GM18526 (cell line): Measurements from ENCODE around the gene WDR31.

Experiments
- POLR2A ChIP-seq: IDR thresholded peaks from 3 replicates; pipeline ENCODE4 v1.6.1; 2011; ENCODE audit not compliant: insufficient read length; ENCODE audit errors: extremely low read depth

The WDR31 gene

GRCh38 chr9:113311961-113312360 lies 28.1 kb downstream of the WDR31 start:
- no peak for TF ChIP-seq POLR2A

DNA sequence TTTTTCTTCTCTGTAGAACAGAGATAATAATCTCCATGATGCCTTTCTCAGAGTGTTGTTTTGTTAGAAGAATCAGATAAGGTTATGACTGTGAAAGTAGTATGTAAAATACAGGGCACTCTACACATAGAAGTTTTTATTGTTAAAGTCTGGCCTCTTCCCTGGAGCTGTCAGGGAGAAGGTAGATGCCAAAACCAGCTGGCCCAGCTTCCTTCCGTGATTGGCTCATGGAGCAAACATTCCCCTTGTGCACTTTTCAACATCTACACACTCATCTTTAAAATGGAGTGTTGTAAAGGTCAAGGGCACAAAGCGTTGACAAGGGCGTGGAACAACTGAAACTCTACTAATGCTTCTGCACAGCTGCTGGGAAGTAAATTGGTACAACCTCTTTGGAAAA lies 29.5 kb downstream of the WDR31 start:
- no peak for TF ChIP-seq POLR2A

- TF ChIP-seq POLR2A = no peak
Observed at GRCh38 chr9:113309204-113309813, 30.8 kb downstream of the WDR31 start.

DNA sequence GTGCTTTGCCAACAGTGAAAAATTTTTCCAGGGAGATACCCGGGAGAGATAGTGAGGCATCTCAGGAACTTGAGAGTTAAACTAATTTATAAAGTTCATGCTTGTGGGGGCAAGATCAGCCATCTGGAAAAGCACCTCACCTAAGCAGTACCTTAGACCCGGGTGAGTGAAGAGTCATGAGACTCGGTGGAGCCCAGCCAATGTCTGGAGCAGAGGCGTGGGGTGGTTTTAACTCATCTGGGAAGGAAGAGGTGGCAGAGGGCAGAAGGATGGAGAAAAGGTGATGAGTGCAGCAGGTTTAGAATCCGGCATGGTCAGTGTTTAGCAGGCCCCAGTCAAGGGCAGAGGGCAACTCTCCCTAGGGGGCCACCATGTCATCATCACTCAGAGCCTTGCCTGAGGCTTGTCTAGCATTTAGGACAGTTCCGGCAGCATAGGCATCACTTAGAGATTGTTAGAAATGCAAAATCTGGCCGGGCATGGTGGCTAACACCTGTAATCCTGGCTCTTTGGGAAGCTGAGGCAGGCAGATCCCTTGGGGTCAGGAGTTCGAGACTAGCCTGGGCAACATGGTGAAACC lies 32.6 kb downstream of the WDR31 start:
- TF ChIP-seq POLR2A = no peak

DNA sequence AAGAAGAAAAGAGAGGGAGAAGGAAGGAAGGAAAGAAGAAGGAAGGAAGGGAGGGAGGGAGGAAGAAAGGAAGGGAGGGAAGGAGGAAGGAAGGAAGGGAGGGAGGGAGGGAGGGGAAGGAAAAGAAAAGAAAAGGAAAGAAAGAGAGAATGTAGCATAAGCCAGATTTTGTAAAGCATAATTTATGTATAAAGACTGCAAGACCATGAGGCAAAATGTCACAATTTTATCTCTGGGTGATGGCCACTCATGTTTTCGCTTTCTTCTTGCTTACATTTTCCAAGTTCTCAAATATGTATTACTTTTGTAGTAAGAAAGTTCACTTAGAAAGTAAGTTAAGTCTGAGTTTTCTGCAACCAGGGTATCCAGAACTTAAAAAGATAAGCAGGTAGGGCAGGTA lies 33.5 kb downstream of the WDR31 start:
- TF ChIP-seq POLR2A = no peak

DNA sequence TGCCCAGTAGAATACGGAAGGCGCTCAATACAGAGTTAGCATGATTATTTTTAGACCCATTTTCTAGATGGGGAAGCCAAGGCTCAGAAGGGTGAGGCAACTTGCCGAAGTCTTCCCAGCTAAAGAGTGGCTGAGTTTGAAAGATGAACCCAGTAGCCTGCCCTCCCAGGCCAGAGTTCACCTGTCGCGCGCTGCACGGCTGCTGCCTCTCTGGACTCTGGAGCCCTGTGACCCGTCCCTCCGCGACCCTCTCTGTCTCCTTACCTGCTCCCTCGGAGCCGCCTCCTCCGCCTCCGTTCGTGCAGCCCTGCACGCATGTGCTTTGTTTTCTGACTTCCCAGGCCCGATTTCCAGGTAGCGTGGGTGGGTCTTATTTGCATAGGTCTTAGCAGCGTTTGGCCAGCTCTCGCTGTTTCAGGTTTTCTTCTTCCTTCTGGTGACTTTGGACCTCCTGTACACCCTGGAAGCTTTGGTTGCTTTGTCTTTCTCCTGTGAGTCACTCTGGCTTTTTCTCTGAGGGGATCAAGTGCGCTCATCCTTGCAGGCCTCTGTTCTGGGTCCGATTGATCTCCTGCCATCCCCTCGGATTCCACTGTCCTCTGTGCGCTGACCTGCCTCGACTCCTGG lies 37.2 kb downstream of the WDR31 start, which contains the start of gene RNF183:
Gene RNF183, minus strand, starts transcription at position 585 of the 627 bp plus-strand sequence. CDS start 5,192 bp downstream, outside the sequence.
- no peak for TF ChIP-seq POLR2A

DNA sequence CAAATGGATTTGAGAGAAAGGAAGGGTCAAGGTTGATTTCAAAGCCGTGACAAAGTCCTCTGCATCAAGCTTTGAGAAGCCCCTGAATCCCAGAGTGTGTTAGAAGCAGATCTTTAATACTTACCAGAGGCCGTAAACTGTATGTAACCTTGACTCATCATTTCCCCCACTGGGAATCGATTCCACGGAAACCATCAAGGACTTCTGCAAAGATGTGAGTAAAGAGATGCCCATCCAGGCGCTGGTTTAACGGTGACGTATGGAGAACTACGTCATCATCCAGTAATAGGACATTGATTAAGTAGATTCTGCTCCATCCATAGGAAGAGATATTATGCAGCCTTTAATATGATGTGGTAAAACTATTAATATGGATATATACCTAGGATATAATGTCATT lies 38.5 kb downstream of the WDR31 start:
- TF ChIP-seq POLR2A = no peak

DNA sequence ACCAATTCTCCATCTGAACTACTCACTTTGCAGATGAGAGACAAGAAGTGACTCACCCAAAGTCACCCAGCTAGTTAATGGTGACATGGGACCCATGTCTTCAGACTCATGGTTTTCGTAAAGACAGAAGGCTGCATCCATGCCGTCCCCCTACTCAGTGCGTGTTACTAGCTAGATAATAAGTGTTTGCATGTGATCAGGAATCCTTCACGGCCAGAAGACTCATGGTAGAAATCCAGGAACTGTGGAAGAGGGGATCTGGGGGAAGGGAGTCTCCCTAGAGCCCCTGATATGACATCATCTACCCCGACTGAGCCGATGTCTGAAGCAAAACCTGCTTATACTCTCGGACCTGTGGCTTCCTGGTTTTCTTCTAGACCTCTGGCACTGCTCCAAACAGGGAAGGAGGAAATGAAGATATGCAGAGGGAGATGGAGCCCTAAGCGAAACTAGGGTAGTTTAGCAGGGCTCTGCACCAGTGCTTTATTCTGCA lies 40.2 kb downstream of the WDR31 start:
- TF ChIP-seq POLR2A = no peak

DNA sequence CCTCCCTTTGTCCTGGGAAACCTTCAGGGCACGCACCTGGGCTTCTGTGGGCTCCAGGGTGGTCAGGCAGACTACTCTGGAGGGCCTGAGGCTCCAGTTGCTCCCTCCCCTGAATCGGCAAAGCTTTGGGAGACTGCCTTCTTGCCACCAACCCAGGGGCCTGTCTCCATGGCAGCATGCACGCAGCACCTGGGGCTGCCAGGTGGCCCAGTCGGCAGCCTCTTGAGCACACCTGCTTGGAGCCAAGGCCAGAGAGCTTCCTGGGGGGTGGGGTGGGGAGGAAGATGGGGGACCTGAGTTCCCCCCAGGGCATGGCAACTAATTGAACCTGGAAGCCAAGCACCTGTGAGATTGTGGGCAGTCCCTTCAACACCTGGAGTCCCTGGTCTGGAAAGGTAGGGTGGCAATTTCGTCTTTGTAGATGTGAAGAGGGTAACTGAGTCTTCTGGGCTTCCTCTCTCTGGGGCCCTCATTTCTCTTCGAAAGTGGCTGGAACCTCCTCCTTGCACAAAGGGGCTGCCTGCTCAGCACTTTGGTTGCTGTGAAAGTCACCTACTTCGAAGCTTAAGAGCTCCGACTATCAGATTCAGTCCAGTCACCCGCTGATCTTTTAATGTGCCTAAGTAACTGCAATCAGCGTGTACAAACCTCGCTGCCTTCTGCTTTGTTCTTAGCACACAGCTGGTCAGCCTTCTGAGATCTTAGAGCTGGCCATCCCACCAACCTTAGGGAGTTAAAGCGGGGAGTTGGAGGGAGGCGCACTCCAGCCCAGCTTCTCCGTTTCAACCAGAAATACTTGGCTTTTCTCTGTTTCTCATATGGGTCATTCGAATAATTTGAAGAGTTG lies 40.9 kb downstream of the WDR31 start:
- no peak for TF ChIP-seq POLR2A

GRCh38 chr9:113298311-113298710 lies 41.8 kb downstream of the WDR31 start:
- TF ChIP-seq POLR2A = no peak

GRCh38 chr9:113296796-113297558 lies 43.1 kb downstream of the WDR31 start:
- no peak for TF ChIP-seq POLR2A

GRCh38 chr9:113293285-113293878 lies 46.7 kb downstream of the WDR31 start:
- no peak for TF ChIP-seq POLR2A

DNA sequence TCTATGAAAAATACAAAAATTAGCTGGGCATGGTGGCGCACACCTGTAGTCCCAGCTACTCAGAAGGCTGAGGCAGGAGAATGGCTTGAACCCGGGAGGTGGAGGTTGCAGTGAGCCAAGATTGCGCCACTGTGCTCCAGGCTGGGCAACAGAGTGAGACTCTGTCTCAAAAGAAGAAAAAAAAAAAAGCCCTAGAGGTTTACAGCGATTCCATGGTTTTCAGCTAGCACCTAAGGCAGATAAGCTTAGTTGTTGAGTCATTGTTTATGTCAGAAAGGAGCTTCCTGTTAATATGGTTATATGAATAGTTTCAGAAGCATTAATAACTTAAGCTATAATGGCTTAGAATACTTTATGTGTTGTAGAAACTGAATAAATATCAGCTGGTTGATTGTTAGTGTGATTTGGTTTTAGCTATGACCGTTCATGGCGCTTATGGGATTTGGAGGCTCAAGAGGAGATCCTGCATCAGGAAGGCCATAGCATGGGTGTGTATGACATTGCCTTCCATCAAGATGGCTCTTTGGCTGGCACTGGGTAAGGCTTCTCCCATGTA lies 49.9 kb downstream of the WDR31 start:
- TF ChIP-seq POLR2A = no peak

DNA sequence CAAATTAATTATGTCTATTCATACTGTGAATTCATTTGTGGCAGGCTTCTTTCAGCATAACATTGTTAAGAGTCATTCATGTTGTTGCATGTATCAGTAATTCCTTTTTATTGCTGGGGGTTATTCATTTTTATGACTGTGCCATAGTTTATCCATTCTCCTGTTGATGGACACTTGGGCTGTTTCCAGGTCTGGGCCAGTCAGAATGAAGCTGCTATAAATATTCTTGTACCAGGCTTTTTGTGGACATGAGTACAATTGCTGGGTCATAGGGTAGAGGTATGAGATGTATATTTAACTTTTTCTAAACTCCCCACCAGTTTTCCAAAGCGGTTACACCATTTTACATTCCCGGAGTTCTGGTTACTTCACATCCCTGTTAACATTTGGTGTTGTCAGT lies 51.0 kb downstream of the WDR31 start:
- TF ChIP-seq POLR2A = no peak
